ENCODE results near the gene EFHC2. TPM values are rescaled to one million over a fixed set of nuclear protein-coding genes. Genes with fewer than 3 reads are reported as not detected.

The EFHC2 gene
- total RNA-seq, 1 donor from 2014 or later = not detected

GRCh38 chrX:44280116-44280515 lies 63.4 kb downstream of the EFHC2 start:
- no peak overlapping the region for H3K4me3 Mint-ChIP-seq (ENCODE audit: unreplicated experiment)
- H3K36me3 ChIP-seq (ENCODE audit: insufficient read depth, low read length) = no peaks in the 10 kb centered on the region

GRCh38 chrX:44274096-44274495 lies 69.4 kb downstream of the EFHC2 start:
- Histone ChIP-seq H3K4me2 (ENCODE audit: low read length) (no peak overlapping the region), H3K9ac (ENCODE audit: low read length) (no peak overlapping the region), H2AFZ (ENCODE audit: low read depth, low read length) (no peak overlapping the region), H4K20me1 (ENCODE audit: insufficient read depth, low read length) (no peaks in the 10 kb centered on the region), H3K79me2 (ENCODE audit: insufficient read depth, low read length) (no peaks in the 10 kb centered on the region), H3K4me1 (ENCODE audit: insufficient read depth, low read length) (no peaks in the 10 kb centered on the region), H3K27me3 (ENCODE audit: insufficient read depth, low read length) (no peaks in the 10 kb centered on the region), H3K4me3 (ENCODE audit: insufficient read depth, low read depth, low read length) (no peak overlapping the region), H3K9me3 (ENCODE audit: insufficient read depth, low read depth, low read length) (no peaks in the 10 kb centered on the region), H3K36me3 (ENCODE audit: insufficient read depth, low read length) (no peaks in the 10 kb centered on the region), H3K27ac (ENCODE audit: low read depth, low read length) (no peak overlapping the region)
- FAIRE-seq = peak; percentile 97
- Mint-ChIP-seq H3K27me3 (ENCODE audit: low read depth, unreplicated experiment) (peaks cover 4% of the 10 kb centered on the region), H3K4me1 (ENCODE audit: low read depth, unreplicated experiment) (no peaks in the 10 kb centered on the region), H3K9me3 (ENCODE audit: unreplicated experiment) (peaks cover under 1% of the 10 kb centered on the region), H3K4me3 (ENCODE audit: unreplicated experiment) (no peak overlapping the region), H3K36me3 (ENCODE audit: low read depth, unreplicated experiment) (no peaks in the 10 kb centered on the region), H3K27ac (ENCODE audit: unreplicated experiment) (no peak overlapping the region)
- no peak for DNase-seq (ENCODE audit: low read depth)
- no peak for TF ChIP-seq EZH2 (IDR thresholded peaks at IDR 0.05; ENCODE audit: insufficient read depth, low read length)
- TF ChIP-seq CTCF (IDR thresholded peaks at IDR 0.05; ENCODE audit: insufficient read depth, low read depth, low read length) = no peak

More at GRCh38 chrX:44280116-44280515, 63.4 kb downstream of the EFHC2 start:
- H3K9me3 Mint-ChIP-seq (ENCODE audit: unreplicated experiment) = peaks cover 4% of the 10 kb centered on the region
- FAIRE-seq = peak; percentile 5
- Histone ChIP-seq H3K79me2 (ENCODE audit: insufficient read depth, low read length) (no peaks in the 10 kb centered on the region), H3K27me3 (ENCODE audit: insufficient read depth, low read length) (no peaks in the 10 kb centered on the region), H3K4me1 (ENCODE audit: insufficient read depth, low read length) (no peaks in the 10 kb centered on the region), H4K20me1 (ENCODE audit: insufficient read depth, low read length) (no peaks in the 10 kb centered on the region), H3K4me2 (ENCODE audit: low read length) (no peak overlapping the region), H3K9ac (ENCODE audit: low read length) (no peak overlapping the region), H2AFZ (ENCODE audit: low read depth, low read length) (no peak overlapping the region), H3K4me3 (ENCODE audit: insufficient read depth, low read depth, low read length) (no peak overlapping the region), H3K9me3 (ENCODE audit: insufficient read depth, low read depth, low read length) (no peaks in the 10 kb centered on the region), H3K27ac (ENCODE audit: low read depth, low read length) (no peak overlapping the region)
- no peak overlapping the region for H3K27ac Mint-ChIP-seq (ENCODE audit: unreplicated experiment)
- H3K27me3 Mint-ChIP-seq (ENCODE audit: low read depth, unreplicated experiment) = no peaks in the 10 kb centered on the region
- no peak for TF ChIP-seq EZH2 (IDR thresholded peaks at IDR 0.05; ENCODE audit: insufficient read depth, low read length)
- TF ChIP-seq CTCF (IDR thresholded peaks at IDR 0.05; ENCODE audit: insufficient read depth, low read depth, low read length) = no peak
- H3K36me3 Mint-ChIP-seq (ENCODE audit: low read depth, unreplicated experiment) = no peaks in the 10 kb centered on the region
- no peak for DNase-seq (ENCODE audit: low read depth)
- H3K4me1 Mint-ChIP-seq (ENCODE audit: low read depth, unreplicated experiment) = no peaks in the 10 kb centered on the region

GRCh38 chrX:44267861-44268260 lies 75.6 kb downstream of the EFHC2 start:
- DNase-seq (ENCODE audit: low read depth) (no peak), FAIRE-seq (no peak)
- Histone ChIP-seq H3K27ac (ENCODE audit: low read depth, low read length) (no peak overlapping the region), H3K4me2 (ENCODE audit: low read length) (no peak overlapping the region), H3K4me3 (ENCODE audit: insufficient read depth, low read depth, low read length) (no peak overlapping the region), H3K9ac (ENCODE audit: low read length) (no peak overlapping the region), H4K20me1 (ENCODE audit: insufficient read depth, low read length) (no peaks in the 10 kb centered on the region), H2AFZ (ENCODE audit: low read depth, low read length) (no peak overlapping the region), H3K27me3 (ENCODE audit: insufficient read depth, low read length) (no peaks in the 10 kb centered on the region), H3K36me3 (ENCODE audit: insufficient read depth, low read length) (no peaks in the 10 kb centered on the region), H3K79me2 (ENCODE audit: insufficient read depth, low read length) (no peaks in the 10 kb centered on the region), H3K4me1 (ENCODE audit: insufficient read depth, low read length) (no peaks in the 10 kb centered on the region), H3K9me3 (ENCODE audit: insufficient read depth, low read depth, low read length) (no peaks in the 10 kb centered on the region)
- Mint-ChIP-seq H3K4me3 (ENCODE audit: unreplicated experiment) (no peak overlapping the region), H3K36me3 (ENCODE audit: low read depth, unreplicated experiment) (no peaks in the 10 kb centered on the region), H3K27ac (ENCODE audit: unreplicated experiment) (no peak overlapping the region), H3K27me3 (ENCODE audit: low read depth, unreplicated experiment) (peaks cover 4% of the 10 kb centered on the region), H3K4me1 (ENCODE audit: low read depth, unreplicated experiment) (no peaks in the 10 kb centered on the region), H3K9me3 (ENCODE audit: unreplicated experiment) (peaks cover 2% of the 10 kb centered on the region)
- TF ChIP-seq EZH2 (IDR thresholded peaks at IDR 0.05; ENCODE audit: insufficient read depth, low read length) = no peak
- no peak for TF ChIP-seq CTCF (IDR thresholded peaks at IDR 0.05; ENCODE audit: insufficient read depth, low read depth, low read length)

All from astrocyte (in vitro differentiated cells and primary cell).